Neural cell (in vitro differentiated cells): Measurements from ENCODE around the gene LAGE3.

ENCODE experiments used
- CTCF ChIP-seq: fragments of 450-650 bp; IDR thresholded peaks from 2 replicates; pipeline ENCODE4 v1.5.1; 2014; ENCODE audit warnings: antibody characterized with exemption, mild to moderate bottlenecking, moderate library complexity; ENCODE audit not compliant: poor library complexity, severe bottlenecking
- EP300 ChIP-seq: fragments of 450-650 bp; conservative IDR thresholded peaks from 2 replicates; pipeline ENCODE4 v1.6.1; 2014; ENCODE audit warnings: antibody characterized with exemption, mild to moderate bottlenecking, moderate library complexity; ENCODE audit not compliant: poor library complexity, severe bottlenecking

- TF ChIP-seq EP300 (no peak), CTCF (no peak)
These were observed 29.5 kb downstream of the LAGE3 start for GRCh38 chrX:154449618-154450017.
